Renal cortical epithelial cell (primary cell): ENCODE measurements around the gene JAZF1. TPM values are rescaled to one million over a fixed set of nuclear protein-coding genes. Genes with fewer than 3 reads are reported as not detected.
A peak's percentile ranks its signal among the peaks of the same experiment; 100 is the strongest.

Source experiments
- DNase-seq: peaks from one replicate; pipeline ENCODE4 v3.0.0-alpha.2; 2011; ENCODE audit warnings: low read depth
- total RNA-seq: library from RNA; depleted of rRNA; stranded (reverse); fragments of >200 nt; gene quantifications from 2 replicates; pipeline ENCODE4 v1.2.3, GENCODE V29; 2014

The JAZF1 gene
- total RNA-seq, 1 donor from 2014 or later = 9.6 TPM

DNA sequence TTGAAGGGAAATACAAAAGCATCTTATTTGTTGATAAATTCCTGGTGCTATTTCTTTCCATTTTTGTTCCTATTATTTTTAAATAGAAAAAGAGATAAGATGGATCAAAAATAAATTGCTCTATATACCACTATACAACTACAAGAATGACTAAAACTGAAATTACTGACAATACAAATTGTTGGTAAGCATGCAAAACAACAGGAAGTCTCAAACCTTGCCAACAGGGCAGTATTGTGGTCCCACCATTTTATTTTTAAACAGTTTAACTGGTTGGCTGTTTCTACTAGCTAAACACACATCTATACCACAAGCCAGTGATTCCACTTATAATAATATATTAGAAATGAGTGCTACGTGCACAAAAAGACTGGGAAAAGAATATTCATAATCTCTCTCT is 213.0 kb downstream of the JAZF1 start:
- DNase-seq = no peak

DNA sequence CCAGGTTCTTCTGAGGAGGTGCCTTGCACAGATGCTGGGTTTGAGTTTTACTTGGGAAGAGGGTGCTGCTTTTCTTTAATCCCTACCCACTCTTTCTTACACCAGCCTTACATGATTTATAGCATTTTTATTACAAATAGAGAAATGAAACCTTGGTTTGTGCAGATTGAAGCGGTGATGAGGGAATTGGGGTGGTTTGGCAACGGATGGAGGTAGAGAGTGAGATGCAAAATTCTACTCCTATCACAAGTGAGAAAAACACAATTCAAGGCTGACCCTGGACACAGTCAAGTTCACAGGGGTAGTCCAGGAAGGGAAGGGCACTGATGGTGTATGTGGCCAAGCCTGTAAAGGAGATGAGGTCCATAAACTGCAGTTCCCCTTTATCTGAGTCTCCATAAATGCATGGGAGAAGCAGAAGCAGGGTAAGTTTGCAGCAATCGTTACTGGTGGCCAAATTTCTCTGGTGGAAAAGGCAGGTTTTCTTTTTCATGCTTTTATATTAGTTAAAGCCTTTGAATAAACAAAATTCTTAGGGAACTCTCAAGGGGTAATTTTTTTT is 214.3 kb downstream of the JAZF1 start:
- no peak for DNase-seq

DNA sequence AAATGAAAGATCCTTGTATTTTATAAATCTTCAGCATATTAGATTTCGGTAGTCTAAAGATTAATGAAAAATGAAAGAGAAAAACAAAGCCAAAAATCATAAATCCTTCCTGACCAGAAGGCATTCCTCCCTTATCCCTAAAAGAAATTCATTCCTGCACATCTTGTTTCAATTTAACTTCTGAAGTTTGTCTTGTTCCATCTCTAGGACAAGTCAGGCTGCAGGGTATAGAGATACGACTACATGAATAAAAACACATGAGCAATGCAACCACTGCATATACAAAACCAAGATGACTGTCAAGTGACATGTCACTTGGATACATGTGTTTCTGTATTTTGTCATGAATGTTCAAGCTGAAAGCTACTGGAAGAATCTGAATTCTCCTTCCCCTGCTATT is 214.9 kb downstream of the JAZF1 start:
- DNase-seq = no peak

DNA sequence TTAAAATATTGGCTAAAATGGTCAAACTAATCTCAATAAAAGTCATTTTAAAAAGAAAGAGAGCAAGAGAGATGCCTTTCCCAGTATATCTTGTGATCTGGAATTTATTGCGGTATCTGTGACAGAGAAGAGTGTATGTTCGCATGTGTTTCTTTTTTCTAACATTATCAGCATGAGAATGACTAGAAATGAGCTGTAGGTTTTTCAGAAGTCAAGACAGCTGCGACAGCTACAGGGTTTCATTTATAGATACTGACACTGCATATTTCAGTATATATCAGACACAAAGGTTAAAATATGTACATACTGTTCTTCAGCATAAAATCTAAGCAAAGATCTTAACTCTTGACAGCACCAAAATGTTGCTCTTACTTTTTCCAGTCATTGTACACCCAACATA is 215.8 kb downstream of the JAZF1 start:
- no peak for DNase-seq

DNA sequence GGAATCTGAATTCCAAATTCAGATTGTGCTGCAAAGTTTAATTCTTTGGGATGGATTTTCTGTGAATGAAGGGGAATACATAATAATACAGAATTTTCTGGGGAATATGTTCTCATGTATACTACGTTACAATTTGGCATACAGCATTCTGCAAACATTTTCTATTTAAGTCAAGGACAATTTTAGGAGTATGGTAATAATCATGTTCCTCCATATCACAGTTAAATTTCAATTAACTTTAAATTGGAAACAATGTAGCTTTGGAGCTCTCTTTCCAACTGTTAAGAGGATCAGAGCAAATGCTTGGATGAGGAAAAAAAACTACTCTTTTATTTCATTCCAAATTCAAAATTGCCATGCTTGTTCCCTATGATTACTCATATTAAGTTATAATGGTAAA is 217.5 kb downstream of the JAZF1 start:
- no peak for DNase-seq

DNA sequence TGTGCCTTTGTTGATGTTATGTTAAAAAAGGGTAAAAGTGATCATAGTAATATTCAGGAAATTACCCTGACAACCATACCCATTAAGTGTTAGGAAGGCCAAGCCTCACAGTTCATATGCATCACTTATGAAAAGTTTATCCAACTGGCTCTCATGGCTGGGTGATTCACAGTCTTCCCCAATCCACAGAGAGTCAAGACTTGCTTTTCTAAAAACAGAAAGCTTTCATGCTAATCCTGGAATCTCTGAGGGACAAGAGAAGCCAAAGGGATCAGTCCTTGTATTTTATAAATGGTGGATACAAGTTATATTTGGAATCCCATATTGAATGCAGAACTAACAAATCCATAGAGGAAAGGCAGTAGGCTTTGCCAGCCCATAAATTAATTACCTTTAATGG is 218.3 kb downstream of the JAZF1 start:
- no peak for DNase-seq

DNA sequence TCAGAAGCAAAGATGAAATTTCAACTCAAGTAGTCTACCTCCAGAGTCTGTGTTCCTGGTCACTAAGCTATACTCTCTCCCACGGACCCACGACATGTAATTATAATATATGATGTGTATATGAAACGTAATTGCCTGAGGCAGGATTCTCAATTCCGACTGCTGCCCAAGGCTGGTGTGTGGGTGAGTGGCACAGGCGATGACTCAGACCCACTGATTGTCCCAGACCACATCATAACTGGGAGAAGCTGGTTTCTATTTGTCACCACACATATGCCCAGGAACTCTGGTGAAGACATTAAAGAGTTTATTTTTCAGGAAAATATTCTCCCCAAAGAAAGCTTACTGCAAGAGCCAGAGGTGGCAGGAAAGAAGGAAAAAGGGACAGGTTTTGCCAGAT is 219.3 kb downstream of the JAZF1 start:
- DNase-seq = peak; percentile 80

DNA sequence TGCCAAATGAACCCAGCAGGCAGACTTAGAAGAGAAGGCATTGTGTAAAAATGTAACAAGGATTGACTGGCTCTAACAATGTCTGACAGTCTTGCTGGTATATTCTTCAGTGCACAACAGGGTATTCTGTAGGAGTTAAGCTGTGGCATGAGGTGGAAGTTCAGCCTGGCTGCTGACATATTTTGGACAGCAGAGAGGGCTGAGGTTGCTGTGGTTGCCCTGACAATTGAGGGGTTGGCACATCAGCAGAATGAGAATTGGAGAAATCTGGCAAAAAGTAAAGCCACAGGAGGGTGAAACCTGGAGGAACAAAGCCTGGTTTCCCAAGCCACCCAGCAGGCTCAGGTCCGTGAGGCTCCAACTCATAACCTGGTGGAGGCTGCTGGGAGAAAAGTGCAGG is 220.2 kb downstream of the JAZF1 start:
- DNase-seq = peak; percentile 25

DNA sequence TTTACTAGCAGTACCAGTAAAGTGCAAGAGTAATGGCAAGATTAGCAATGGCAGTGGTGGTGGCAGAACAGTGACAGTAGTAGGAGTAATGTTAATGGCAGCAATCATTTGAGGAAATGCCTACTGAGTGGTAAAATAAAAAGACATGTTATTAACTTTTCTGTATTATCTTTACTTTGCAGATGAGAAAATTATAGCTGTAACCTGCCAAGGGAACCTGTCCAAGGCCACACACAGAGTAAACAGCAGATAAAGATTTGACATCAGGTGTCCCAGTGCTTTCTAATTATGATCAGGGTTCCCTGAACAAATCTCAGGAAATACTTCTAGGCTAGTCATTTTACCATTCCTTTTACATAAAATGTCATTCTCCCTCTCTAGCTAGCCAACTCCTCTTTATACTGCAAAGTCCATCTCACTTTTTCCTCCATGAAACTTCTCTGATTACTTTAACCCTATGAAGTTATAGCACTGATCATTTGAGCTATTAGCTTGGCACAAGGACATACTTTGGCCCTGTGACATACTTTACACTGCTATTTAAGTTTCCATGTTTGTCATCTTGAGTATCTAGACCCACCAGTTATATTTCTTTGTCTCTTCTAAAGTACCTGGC is 221.6 kb downstream of the JAZF1 start:
- no peak for DNase-seq

DNA sequence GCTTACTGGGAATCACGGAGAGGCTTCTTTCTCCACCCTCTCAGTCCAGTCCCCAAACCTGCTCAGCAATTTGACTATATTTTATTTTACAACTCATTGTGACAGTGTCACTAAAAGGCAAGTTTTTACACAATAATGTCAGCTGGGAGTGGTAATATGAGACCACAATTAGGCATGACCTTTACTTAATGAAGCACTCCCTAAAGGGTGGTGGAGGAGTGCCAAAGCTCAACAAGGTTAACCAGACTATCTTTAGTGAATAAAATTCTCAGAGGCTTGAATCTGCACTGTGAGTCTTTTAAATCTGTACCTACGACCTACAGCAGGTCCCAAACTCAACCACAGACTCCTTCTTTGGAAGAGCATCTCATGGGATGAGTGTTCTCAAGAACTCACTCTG is 225.0 kb downstream of the JAZF1 start:
- DNase-seq = no peak

DNA sequence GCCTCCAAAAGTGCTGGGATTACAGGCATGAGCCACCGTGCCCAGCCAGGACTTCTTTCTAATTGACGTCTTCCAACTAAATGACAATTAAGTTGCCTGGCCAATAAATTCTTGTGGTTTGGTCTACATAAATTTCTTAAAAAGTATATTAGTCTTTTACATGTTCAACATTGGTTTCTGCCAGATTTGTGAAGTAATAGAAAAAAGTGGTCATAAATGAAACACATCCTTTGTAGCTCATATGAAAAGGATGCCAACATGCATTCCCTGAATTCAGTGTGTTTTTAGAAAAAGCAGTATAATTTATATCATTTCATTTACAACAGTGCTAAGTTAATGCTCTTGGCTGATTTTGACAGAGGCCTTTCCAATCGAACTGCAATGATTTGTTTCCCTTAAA is 225.6 kb downstream of the JAZF1 start:
- DNase-seq = no peak

DNA sequence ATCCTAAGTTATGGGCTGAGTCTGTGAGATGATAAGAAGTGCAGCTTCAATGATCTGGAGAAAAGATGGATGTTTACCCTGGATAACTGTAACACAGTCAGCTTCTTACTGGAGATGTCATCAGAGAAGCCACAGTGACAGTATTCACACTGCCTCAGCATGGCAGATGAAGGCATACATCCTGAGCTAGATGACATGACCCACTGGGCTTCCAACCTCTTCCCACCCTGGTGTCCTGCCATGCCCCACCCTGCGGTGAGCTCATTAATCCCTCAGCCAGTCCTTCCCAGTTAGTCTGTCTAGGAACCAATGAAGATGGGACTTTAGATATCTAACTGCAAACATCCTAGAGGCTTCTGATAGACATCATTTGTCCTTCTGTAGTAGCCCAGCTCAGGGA is 226.8 kb downstream of the JAZF1 start:
- DNase-seq = no peak

DNA sequence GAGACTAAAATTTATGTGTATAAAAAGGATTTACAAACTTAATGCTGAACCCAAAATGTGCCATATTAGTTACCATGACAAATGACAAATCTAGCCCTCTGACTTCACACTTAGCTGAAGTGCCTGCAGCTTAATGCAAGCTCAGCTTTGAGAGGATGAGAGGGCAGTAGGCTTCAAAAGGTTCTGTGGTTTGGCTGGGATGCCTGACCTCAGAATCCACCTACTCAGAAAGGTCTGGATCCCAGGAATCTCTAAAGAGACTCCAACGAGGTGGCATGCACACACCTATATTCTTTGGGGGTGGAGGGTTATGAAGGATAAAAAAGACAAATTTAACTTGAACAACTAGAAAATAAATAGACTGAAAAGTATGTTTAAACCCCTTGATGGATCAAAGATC is 227.2 kb downstream of the JAZF1 start:
- DNase-seq = peak; percentile 11

DNA sequence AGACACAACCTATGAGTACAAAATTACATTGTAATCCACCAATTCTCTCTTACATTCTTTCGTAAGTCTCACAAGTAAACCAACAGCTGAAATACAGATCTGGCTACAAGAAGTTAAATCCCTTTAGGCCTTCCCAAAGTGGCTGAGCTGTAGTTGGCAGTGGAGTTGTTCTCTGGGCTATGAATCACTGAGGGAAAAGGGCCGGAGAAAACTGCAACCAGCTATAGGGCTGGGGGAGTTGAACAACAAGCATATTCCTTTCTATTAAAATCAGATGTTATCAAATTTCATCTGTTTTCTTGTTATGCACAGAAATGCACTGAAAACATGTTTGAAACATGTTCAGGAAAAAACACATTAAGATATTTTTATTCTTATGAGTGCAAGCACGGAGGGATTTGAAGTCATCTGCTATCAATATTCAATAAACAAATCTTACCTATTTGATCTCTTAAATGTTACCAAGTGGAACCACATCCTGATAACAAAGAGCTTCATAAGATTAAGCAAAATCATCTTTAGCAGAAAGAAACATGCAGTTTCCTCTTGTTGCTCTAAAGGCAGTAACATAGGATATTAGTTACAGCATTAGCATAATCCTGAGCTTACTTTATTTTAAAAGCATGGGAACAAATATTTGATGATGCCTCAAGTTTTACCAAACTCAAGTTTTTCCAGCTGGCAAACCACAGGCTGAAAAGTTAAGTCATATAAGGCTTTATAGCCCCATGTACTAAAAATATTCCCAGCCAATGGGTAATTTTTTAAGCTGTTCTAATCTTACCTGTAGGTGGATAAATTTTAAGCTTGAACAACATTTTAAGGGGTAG is 227.9 kb downstream of the JAZF1 start:
- no peak for DNase-seq

DNA sequence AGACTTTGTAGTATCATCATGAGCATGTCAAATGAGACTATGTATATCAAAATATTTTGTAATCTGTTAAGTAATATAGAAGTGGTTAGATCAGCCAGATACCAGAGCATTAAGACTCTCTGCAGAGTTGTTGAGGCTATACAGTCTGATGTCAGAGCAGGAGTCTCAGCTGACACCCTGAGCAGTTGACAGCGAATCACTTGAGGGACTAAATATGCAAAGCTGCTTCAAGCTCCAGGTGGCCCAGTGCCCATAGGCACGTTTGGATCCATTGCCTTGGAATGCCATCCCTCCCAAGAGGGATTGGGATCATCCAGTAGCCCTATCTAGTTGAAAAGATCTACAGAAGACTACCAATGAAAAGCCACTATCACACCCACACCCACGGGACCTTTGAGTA is 230.5 kb downstream of the JAZF1 start:
- DNase-seq = no peak

DNA sequence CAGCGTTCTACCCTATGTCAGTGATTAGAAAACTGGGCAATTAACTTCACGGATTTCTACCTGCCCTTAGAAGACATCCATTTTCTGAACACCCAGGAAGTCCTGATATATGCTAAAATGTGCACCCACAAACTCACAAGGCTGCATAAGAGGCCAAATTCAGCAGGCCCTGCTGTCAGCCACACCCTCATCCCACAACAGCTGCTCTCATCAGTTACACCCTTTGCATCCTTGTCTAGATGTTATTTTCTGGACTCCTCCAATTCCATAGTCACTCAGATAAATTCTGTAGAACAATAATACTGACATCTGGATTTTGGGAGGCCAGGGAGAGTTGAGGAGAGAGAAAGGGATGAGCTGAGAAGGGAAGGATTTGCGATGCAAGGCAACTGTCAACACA is 231.7 kb downstream of the JAZF1 start:
- no peak for DNase-seq

DNA sequence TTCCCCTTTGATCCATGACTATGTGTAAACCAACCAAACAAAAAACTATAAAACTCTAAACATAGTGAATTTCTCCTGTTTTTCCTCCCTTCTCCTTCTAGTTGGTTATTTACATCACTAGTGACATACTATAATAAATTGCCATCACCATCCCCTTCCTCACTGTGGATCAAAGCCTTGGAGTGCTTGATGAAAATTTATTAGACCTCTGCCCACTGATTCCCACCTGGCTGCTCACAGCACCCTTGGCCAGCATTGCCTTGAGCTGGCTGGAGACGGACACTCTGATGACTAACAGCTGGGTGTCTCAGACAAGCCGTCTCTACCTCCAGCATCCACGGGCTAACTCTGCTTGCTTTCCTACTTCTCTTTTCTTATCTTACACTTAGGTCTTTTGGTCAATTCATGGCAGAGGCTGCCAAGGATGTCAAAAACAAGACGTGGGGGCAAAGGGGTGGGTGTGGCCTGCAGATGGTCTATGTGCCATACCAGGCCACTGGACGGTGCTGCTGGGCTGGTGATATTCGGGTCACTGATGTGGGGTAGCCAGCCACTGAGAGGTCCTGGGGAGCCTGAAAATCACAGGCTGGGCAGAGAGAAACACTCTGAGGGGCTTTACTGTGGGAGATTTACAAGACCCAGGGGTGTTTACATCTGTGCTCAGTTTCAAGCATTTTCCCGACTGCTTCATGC is 232.9 kb downstream of the JAZF1 start:
- DNase-seq = peak; percentile 25

DNA sequence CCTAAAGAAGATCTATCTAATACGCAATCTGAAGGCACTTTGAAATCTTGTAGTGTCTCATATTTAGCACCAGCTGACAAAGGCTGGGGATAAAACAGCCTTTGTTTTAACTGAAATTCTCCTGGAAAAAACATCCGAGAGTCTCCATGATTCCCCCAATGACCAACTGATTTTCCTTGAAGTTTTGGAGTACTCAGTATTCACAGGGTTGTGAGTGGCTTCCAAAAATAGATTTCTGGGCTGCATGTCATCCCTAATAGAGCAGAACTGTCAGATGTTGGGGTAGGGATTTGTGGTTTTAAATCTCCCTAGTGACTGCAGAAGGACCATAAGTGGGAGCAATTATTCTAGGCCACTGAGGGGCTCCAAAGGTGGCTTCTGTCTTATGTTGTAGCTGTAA is 234.2 kb downstream of the JAZF1 start:
- no peak for DNase-seq

DNA sequence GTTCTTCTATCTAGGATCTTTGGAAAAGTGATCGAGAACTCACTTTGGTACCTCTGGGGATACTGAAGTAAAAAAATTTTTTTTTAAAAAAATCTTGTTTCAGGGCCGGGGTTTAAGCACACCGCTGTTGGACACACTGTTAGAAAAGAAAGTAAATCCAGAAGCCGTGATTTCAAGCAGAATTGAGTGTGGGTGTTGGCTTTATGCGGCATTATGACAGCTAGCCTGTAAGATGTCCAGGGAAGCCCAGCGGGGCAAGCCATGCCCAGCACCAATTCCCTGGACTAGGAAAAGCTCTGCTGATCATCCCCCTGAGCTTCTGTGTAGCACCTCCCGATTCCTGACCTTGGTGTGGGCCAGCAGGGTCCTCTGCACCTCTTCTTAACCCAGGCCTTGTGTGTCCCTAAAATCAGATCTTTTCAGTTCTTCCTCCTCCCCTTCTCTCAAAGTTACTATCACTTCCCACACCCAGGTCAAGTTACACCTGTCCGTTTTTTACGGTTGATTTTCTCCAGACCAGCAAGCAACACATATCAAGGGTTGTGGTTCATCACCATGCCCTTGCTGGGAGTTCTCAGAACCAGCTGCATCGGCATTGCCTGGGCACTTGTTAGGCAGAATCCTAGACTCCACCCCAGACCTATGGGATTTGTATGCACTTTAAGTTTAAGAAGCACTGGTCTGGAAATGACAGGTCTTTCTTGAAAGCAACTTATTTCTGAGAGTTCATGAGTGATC is 235.4 kb downstream of the JAZF1 start:
- DNase-seq = no peak

DNA sequence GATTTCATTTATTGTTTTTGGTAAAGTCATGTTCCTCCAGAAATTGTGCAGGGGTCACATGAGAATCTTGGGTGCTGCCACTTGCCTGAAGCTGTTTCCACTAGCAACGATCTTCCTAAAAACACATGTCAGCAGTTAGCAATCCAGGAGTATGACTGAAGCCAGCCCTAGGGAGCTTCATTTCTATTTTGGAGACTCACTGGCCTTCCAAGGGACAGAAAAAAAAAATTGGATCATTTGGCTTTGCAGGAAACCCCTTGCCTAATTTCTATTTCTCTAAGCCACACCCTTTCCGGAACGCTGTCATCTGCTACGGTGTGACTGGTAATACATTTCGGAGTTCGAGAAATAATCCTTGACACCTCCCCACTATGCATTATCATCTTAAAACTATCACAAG is 236.0 kb downstream of the JAZF1 start:
- no peak for DNase-seq

DNA sequence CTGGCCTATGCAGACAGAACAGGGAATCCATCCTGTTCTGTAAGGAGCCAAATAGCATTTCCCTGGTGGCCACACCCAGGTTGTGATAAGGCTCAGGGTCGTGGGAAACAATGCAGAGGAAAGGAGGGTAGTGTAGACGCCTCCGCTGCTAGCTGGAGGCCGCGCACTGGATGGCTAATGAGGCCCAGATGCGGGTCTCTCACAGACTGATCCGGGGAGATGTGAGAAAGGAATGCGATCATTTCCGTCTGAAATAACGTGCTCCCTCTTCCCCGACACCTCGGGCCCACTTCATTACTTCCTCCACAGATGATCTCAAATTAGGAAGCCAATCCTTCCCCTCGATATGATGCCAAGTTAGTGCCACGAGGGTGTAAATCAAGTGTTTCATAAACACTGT is 237.4 kb downstream of the JAZF1 start:
- DNase-seq = no peak

DNA sequence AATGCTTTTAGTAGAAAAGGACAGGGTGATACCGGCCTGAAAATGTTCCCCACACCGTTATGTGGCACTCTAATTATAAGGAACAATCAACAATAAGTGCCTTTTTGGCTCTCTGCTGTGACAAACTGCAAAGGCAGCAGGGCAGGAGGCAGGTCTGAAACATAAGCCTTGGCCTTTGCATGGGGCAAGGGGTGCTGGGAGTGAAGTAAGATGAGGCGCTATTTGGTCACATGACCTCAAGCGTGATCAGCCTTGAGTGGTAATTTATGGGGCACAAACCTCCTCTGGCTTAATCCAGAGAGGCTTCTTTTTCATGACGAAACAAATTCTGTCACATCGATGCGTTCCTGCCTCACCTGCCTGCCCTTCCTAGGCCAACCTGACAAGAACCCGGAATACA is 237.9 kb downstream of the JAZF1 start:
- DNase-seq = no peak
